Progenitor cell of endocrine pancreas (in vitro differentiated cells): ENCODE data around the gene TUBA3C. TPM values are rescaled to one million over a fixed set of nuclear protein-coding genes. Genes with fewer than 3 reads are reported as not detected.
"Not testable (repeated sequence)": the region's sequence is repeated elsewhere in the genome, so short reads cannot be mapped to it uniquely, and the experiment has no call there.

Experiments
- DNase-seq: peaks from one replicate; pipeline ENCODE4 v3.0.0; 2021; ENCODE audit warnings: low spot score; ENCODE audit not compliant: unreplicated experiment
- H3K27ac Mint-ChIP-seq: 2 replicates; pipeline ENCODE4 v1.8.0; 2021; ENCODE audit warnings: mild to moderate bottlenecking, moderate library complexity, mixed read lengths
- H3K27me3 Mint-ChIP-seq: 2 replicates; pipeline ENCODE4 v1.8.0; 2021; ENCODE audit warnings: mixed read lengths
- H3K36me3 Mint-ChIP-seq: 2 replicates; pipeline ENCODE4 v1.8.0; 2022; ENCODE audit warnings: mixed read lengths; ENCODE audit not compliant: insufficient read depth
- H3K4me1 Mint-ChIP-seq: 2 replicates; pipeline ENCODE4 v1.8.0; 2021; ENCODE audit warnings: low read depth, mixed read lengths
- H3K4me3 Mint-ChIP-seq: 2 replicates; pipeline ENCODE4 v1.8.0; 2021; ENCODE audit warnings: low read depth, mild to moderate bottlenecking, moderate library complexity, mixed read lengths
- H3K9me3 Mint-ChIP-seq: 2 replicates; pipeline ENCODE4 v1.8.0; 2021; ENCODE audit warnings: low read depth, mixed read lengths
- total RNA-seq: library from RNA; stranded (reverse); gene quantifications from 2 replicates; pipeline ENCODE4 v1.2.1, GENCODE V29; 2021
- TF ChIP-seq, protein P1 (sequence below): fragments of 200-600 bp; sonication (generic); IDR thresholded peaks from one replicate; pipeline ENCODE4 v1.5.0; 2021; ENCODE audit warnings: antibody characterized with exemption, mild to moderate bottlenecking; ENCODE audit not compliant: unreplicated experiment

Gene TUBA3C
- total RNA-seq, 1 donor from 2014 or later = not detected

DNA sequence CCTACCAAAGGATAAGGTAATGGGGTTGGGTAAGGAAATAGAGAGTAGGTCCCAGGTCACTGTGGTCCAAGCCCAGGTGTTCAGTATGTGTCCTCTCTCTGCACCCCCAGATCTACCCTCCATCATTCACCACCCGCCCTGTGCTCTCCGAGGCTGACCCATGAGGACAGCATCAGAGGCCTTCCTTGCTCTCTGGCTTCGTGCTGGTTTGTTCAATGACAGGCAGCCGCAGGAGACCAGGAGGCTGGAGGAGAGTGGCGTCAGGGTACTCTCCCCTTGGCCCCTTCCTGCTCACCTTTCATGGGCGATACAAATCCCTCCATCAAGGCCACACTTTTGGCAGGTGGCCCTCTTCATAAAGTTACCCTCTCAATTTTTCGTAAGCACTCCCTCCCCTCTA is 1.7 kb downstream of the TUBA3C start:
- no peaks in the 10 kb centered on the region for H3K4me1 Mint-ChIP-seq
- no peak overlapping the region for H3K4me3 Mint-ChIP-seq
- H3K27me3 Mint-ChIP-seq = no peaks in the 10 kb centered on the region
- H3K27ac Mint-ChIP-seq = no peak overlapping the region
- H3K36me3 Mint-ChIP-seq = no peaks in the 10 kb centered on the region
- TF ChIP-seq, protein P1, sequence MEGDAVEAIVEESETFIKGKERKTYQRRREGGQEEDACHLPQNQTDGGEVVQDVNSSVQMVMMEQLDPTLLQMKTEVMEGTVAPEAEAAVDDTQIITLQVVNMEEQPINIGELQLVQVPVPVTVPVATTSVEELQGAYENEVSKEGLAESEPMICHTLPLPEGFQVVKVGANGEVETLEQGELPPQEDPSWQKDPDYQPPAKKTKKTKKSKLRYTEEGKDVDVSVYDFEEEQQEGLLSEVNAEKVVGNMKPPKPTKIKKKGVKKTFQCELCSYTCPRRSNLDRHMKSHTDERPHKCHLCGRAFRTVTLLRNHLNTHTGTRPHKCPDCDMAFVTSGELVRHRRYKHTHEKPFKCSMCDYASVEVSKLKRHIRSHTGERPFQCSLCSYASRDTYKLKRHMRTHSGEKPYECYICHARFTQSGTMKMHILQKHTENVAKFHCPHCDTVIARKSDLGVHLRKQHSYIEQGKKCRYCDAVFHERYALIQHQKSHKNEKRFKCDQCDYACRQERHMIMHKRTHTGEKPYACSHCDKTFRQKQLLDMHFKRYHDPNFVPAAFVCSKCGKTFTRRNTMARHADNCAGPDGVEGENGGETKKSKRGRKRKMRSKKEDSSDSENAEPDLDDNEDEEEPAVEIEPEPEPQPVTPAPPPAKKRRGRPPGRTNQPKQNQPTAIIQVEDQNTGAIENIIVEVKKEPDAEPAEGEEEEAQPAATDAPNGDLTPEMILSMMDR = no peak
- peaks cover 31% of the 10 kb centered on the region for H3K9me3 Mint-ChIP-seq
- DNase-seq = no peak

DNA sequence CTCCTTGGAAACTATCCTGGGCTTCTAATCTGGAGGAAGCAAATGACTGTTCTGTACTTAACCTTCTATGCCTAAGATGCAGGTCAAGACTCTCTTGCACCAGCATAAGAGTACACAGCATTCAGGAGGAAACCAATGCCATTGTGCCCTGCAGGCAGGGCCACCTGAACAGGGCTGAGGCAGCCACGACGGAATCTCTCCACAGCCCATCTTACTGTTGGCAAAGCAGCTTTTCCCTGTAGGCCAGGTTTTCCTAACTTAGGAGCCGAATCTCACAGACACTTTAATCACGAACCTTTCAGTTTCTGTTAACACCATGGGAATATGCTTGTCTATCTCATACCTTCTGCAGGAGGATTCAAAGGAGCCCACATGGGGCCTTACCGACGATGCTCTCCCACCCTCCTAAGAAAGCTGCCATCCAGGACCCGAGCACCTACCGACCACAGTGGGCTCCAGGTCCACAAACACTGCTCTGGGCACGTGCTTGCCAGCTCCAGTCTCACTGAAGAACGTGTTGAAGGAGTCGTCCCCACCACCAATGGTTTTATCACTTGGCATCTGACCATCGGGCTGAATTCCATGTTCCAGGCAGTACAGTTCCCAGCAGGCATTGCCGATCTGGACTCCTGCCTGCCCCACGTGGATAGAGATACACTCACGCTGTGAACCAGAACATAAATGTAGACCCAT is 2.6 kb downstream of the TUBA3C start:
- Mint-ChIP-seq H3K36me3 (no peaks in the 10 kb centered on the region), H3K4me1 (no peaks in the 10 kb centered on the region), H3K27me3 (no peaks in the 10 kb centered on the region), H3K4me3 (no peak overlapping the region), H3K9me3 (peaks cover 31% of the 10 kb centered on the region), H3K27ac (no peak overlapping the region)
- no peak for DNase-seq
- TF ChIP-seq, protein P1 = no peak

DNA sequence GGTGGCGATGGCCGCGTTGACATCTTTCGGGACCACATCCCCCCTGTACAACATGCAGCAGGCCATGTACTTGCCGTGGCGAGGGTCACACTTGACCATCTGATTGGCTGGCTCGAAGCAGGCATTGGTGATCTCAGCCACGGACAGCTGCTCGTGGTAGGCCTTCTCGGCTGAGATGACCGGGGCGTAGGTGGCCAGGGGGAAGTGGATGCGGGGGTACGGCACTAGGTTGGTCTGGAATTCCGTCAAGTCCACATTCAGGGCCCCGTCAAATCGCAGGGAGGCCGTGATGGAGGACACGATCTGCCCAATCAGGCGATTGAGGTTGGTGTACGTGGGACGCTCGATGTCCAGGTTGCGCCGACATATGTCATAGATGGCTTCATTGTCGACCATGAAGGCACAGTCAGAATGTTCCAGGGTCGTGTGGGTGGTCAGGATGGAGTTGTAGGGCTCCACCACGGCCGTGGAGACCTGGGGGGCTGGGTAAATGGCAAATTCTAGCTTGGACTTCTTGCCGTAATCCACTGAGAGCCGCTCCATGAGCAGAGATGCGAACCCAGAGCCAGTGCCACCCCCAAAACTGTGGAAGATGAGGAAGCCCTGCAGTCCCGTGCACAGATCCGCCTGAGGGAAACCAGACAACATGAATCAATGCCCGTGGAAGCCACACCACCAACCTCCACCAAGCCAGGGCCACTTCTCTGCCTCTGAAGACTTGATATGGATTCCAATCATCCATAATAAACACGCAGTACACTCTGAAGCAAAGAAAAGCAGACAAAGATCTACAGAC is 4.4 kb downstream of the TUBA3C start:
- not testable (repeated sequence) for H3K27me3 Mint-ChIP-seq, H3K4me1 Mint-ChIP-seq, H3K36me3 Mint-ChIP-seq, H3K27ac Mint-ChIP-seq, DNase-seq, H3K4me3 Mint-ChIP-seq
- peaks cover 36% of the 10 kb centered on the region for H3K9me3 Mint-ChIP-seq

DNA sequence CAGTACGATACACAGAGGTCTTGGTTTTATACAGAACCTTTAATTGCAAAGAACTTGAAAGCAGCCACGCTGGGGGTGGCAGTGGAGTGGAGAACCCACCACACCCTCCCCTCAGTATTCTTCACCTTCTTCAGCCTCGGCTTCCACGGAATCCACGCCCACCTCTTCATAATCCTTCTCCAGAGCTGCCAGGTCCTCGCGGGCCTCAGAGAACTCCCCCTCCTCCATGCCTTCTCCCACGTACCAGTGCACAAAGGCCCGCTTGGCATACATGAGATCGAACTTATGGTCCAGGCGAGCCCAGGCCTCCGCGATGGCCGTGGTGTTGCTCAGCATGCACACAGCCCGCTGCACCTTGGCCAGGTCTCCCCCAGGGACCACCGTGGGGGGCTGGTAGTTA is 7.9 kb downstream of the TUBA3C start:
- no peak overlapping the region for H3K4me3 Mint-ChIP-seq
- H3K36me3 Mint-ChIP-seq = peaks cover 2% of the 10 kb centered on the region

DNA sequence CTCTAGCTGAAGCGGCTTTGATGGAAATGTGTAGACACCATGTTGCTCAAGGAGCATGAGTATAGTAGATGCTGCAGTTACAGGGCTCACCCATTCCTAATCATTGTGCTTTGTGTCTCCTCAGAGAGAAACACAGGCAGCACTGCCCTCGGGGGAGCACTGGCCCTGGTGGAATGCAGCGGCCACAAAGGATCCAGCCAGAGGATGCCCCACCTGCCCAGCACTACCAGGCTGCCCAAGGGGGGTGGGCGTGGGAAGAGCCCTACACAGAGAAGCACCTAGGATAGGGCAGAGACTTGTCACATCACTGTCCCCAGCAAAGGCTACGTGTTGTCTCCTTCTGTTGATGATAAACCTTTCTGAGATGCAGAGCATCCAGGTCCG is 9.0 kb downstream of the TUBA3C start:
- Mint-ChIP-seq H3K4me3 (no peak overlapping the region), H3K9me3 (peaks cover 33% of the 10 kb centered on the region), H3K27ac (no peak overlapping the region), H3K4me1 (no peaks in the 10 kb centered on the region), H3K36me3 (peaks cover 2% of the 10 kb centered on the region), H3K27me3 (no peaks in the 10 kb centered on the region)
- DNase-seq = no peak
- TF ChIP-seq, protein P1 = no peak

More for the DNA sequence above, 7.9 kb downstream of the TUBA3C start:
- TF ChIP-seq, protein P1 = no peak
- Mint-ChIP-seq H3K27me3 (no peaks in the 10 kb centered on the region), H3K4me1 (no peaks in the 10 kb centered on the region), H3K9me3 (peaks cover 38% of the 10 kb centered on the region), H3K27ac (no peak overlapping the region)
- no peak for DNase-seq
